SU-DHL-6 (cell line): Measurements from ENCODE around the gene SNRNP48.

Experiments used
- CTCF ChIP-seq: fragments of 200-600 bp; sonication (generic); IDR thresholded peaks from one replicate; pipeline ENCODE4 v1.5.1; 2017; ENCODE audit warnings: antibody characterized with exemption, mild to moderate bottlenecking, low read length, moderate library complexity; ENCODE audit not compliant: insufficient read depth, poor library complexity, severe bottlenecking
- EZH2phosphoT487 ChIP-seq: fragments of 200-600 bp; sonication (generic), shearing (Covaris generic); conservative IDR thresholded peaks from 2 replicates; pipeline ENCODE4 v1.6.1; 2018; ENCODE audit warnings: mild to moderate bottlenecking, antibody characterized with exemption, low read length, moderate library complexity, mixed read lengths

DNA sequence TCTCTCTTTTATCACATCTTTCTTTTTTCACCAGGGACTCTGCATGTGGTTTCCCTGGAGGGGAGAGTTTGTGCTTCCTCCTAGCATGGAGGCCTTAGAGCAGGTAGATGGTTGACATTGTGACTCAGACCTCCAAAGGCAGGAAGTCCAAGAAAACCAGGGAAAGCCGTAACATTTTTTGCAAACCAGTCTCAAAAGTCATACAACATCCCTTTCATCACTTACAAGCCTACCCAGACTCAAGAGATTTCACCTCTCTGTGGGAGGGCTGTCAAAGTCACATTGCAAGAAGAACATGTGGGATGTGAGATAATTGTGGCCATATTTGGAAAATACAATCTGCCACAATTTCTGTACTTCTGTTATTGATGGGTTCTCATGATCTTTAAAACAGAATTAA is 46.2 kb downstream of the SNRNP48 start:
- no peak for TF ChIP-seq CTCF
- TF ChIP-seq EZH2phosphoT487, result no peak
